ENCODE data around the gene WDR1.

DNA sequence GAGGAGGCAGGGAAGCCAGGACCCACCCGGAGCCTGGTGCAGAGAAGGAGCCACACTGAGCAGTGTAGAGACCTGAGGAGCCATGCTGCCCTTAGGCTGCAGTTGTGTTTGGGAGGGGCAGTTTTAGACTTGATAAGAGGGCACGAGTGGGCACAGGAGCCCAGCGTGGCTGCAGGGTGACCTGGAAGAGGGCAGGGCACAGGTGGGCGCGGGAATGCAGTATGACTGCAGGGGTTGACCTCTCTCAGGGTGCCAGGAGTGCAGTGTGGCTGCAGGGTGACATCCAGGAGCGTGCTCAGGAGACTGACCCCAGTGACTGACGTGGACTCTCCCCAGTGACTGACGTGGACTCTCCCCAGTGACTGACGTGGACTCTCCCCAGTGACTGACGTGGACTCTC lies 14.6 kb upstream of the WDR1 start:
- TF ChIP-seq, protein P1, sequence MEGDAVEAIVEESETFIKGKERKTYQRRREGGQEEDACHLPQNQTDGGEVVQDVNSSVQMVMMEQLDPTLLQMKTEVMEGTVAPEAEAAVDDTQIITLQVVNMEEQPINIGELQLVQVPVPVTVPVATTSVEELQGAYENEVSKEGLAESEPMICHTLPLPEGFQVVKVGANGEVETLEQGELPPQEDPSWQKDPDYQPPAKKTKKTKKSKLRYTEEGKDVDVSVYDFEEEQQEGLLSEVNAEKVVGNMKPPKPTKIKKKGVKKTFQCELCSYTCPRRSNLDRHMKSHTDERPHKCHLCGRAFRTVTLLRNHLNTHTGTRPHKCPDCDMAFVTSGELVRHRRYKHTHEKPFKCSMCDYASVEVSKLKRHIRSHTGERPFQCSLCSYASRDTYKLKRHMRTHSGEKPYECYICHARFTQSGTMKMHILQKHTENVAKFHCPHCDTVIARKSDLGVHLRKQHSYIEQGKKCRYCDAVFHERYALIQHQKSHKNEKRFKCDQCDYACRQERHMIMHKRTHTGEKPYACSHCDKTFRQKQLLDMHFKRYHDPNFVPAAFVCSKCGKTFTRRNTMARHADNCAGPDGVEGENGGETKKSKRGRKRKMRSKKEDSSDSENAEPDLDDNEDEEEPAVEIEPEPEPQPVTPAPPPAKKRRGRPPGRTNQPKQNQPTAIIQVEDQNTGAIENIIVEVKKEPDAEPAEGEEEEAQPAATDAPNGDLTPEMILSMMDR (IDR thresholded peaks at IDR 0.05), result no peak
- no peak for TF ChIP-seq POLR2A (IDR thresholded peaks at IDR 0.05; ENCODE audit: low read depth)
- no peak for TF ChIP-seq EP300 (IDR thresholded peaks at IDR 0.05)
